Left cardiac atrium (tissue), 4 donors: Measurements from ENCODE around the gene SMTN. TPM values are rescaled to one million over a fixed set of nuclear protein-coding genes. Genes with fewer than 3 reads are reported as not detected.
"Not testable (repeated sequence)": the region's sequence is repeated elsewhere in the genome, so short reads cannot be mapped to it uniquely, and the experiment has no call there.

Source experiments
- ATAC-seq, 2 donors: fragments of 200-7000 bp; cut with Tn5 transposase; one replicate each; pipeline ENCODE4 v1.9.1; 2020; ENCODE audit warnings: mild to moderate bottlenecking in 2 of 2, moderate library complexity in 2 of 2
- DNase-seq: peaks from one replicate; pipeline ENCODE4 v3.0.0-alpha.2; 2020
- intact Hi-C, 2 donors: fragments of 100-400 bp; cut with DNase I; formaldehyde crosslinking; loops; one replicate each; pipeline versions ENCODE4 v1.14.1 to v1.15.1; 2022 to 2023
- total RNA-seq, 2 donors: library from RNA; stranded (reverse); fragmentation: NEBNext Ultra II Directional; extraction: Animal tissue kit (Norgen Biotek cat#: 25700); gene quantifications; one replicate each; pipeline ENCODE4 v1.2.1, GENCODE V29; 2021
- donor health status: DM: no; HTN: yes; CAD: no.
- donor health status: DM: no; HTN: yes; CAD: no; lungs with severe emphysema.
- donor health status: DM: yes; HTN: yes; CAD: no.
- donor health status: Dilated cardiomyopathy.

The SMTN gene
- total RNA-seq, 2 donors from 2014 or later = 142 to 150 TPM

DNA sequence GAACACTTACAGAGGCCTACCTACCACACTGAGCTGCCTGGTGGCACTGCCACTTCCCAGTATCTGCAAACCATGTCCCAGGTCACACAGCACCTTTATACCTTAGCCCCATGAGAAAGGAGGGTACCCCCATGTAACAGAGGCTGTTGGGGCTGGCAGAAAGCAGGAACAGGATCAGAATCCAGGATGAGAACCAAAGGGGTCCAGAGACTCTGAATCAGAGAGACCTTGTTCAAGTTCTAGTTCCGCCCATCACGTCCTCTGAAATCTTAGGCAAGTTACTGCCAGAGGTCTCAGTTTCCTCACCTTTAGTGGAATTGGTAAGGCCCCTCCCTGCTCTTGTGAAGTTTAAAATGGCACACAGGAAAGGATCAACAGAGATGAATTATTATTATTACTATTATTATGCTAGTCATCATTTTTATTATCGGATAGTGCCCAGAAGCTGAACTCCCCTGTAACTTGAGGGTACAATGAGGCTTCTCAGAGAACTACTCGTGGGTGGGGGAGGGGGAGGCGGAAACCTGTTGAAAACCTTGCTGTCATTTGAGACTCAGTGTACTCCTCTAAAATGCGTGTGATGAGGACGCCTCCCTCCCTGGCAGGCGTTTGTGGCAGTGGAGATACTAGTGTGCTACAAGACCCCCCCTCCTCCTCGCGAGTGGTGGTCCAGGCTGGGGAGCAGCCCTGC lies 17.0 kb downstream of the SMTN start:
- intact Hi-C loops = no loop called here
- DNase-seq = no peak
- no peak for ATAC-seq

DNA sequence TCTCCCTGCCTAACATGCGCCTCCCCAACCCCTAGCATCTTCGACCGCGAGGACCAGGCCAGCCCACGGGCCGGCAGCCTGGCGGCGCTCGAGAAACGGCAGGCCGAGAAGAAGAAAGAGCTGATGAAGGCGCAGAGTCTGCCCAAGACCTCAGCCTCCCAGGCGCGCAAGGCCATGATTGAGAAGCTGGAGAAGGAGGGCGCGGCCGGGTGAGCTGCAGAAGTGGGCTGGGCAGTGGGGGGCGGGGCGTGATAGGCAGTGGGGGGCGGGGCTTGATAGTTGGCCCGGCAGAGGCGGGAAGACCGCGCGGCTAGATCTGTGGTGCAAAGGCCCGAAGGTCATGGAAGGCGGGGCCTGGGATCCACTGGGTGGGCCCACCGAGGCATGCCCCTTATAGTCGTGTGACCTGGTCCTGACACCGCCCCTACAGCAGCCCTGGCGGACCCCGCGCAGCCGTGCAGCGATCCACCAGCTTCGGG lies 17.6 kb downstream of the SMTN start:
- intact Hi-C loops = no loop called here
- peak in 1 of 2 donors; percentile 10 for ATAC-seq
- peak; percentile 68 for DNase-seq

DNA sequence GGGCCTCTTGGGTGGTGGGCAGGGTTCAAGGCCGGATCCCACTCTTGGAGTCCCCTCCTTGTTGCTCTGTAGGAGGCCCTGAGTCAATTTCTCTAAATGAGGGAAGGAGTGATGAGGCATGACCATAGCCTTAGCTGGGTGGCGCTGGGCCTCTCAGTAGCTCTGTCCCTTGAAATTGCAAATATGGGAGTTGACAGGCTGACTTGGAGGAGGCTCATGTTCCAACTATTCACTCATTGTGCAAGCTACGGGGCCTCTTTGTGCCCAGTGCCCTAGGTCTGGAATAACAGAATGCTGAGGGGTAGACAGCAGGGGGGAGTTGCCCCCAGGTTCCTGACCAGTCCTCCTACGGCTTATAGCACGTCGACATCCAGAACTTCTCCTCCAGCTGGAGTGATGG lies 18.3 kb downstream of the SMTN start:
- intact Hi-C loops = no loop called here
- ATAC-seq = no peak
- DNase-seq = no peak

DNA sequence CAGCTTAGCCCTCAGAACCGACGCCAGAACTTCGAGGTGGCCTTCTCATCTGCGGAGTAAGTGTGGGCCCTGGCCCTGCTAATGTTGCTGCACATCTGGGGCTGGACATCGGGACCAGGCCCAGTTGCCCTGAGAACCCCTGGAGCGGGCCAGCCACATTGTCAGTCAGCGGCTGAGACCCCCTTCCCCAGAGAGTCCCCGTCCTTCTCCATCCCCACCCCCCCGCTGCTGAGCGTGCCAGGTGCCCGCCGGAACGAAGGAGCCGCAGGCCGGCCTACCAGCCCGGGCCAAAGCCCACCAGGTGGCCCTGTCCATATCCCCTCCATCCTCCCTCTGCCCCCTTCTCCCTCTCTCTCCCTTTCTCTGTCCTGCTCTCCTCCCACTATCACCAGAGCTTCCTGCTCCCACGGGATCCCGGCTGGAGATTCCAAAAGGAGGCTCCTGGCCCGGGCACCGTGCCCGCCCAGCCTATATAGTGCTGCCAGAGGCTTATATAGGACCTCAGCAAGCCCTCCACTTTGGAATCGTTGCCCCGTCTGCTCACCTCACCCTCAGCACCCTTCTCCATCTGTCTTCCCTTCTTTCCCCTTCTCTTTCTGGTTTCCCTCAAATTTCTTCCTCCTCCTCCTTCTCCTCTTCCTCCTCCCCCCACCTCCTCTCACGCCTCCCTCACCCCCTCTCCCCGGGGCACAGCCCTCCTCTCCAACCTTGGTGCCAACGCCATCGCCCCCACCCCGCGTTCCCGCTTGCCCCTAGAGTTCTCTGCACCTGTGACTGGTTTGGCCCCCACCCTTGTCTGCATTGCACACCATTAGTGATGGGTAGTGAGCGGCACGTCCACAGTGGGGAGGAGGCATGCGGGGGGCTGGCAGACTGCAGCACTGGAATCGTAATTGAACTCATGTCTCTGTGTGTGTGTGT lies 19.0 kb downstream of the SMTN start:
- no peak for DNase-seq
- no peak for ATAC-seq
- intact Hi-C loops = no loop called here

DNA sequence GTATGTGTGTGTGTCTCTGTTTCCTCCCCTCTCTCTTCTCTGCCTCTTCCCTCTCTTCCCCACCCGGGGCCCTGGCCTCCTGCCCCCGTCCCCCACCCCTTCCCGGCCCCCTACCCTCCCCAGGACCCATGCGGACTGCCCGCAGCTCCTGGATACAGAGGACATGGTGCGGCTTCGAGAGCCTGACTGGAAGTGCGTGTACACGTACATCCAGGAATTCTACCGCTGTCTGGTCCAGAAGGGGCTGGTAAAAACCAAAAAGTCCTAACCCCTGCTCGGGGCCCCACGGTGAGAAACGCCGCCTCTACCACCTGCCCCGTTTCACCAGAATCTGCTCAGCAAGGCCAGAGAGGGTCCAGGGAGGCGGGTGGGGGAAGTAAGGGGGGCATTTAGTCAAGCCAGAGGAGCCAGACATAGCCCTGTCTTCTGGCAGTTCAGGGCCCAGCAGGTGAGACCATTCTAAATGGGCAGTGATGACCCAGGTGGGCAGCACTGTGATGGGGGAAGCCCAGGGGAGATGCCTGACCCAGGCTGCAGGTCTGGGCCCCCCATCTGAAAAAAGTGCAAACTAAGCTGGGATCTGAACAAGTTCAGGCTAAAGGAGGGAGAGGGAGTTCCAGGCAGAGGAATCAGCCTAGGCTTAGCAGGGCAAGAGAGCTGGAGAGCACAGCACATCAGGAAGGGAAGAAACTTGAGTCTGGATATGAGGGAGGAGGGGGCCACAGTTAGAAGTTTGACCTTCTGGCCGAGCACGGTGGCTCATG lies 19.8 kb downstream of the SMTN start:
- DNase-seq (no peak), ATAC-seq (no peak)
- intact Hi-C loops = no loop called here

DNA sequence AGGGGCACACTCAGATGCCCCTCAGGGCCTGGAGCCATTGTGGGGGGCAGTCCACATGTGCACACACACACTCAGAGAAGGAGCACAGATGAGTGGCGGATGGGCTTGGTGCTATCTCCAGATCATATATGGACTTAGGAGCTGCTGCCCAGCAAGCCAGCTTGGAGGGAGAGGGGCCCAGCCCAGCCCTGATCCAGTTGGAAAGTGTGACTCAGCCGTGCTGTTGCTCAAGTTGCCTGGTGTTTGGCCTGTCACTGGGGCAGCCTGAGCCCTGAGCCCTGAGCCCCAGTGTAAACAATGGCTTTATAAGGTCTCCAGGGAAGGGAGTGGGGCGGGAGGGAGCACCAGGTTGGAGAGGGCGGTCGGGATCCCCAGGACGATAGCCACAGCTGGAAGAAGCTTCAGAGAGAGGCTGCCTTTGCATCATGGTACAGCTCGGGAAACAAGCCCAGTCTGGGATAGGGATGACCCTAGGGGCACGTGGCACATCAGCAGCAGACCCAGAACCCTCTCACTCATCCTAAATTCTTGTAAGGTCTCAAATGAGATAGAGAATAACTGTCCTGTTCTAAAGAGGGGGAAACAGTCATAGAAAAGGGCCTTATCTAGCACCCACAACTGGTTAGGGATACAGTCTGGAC lies 21.4 kb downstream of the SMTN start:
- DNase-seq (peak; percentile 79), ATAC-seq (peak; percentile 29 to 48)
- intact Hi-C loops = no loop called here

DNA sequence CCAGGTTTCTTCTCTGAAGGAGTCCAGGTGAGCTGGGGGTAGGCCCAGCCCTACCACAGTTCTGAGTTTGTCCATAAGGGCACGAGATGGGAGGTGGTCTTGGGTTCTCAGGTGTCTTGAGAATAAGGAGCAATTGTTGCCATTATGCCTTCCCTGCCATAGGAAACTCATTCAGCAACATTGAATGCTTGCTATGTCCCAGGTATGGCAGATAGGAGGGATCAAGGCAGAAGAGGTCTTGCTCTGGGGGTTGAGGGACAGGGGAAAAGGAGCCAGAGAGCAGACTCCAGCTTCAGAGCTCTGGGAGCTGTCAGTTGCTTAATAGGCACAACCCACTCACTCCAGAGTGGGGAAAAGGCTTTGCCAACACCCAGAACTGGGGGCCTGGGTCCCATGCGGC lies 22.0 kb downstream of the SMTN start:
- ATAC-seq (no peak), DNase-seq (no peak)
- intact Hi-C loops = no loop called here

DNA sequence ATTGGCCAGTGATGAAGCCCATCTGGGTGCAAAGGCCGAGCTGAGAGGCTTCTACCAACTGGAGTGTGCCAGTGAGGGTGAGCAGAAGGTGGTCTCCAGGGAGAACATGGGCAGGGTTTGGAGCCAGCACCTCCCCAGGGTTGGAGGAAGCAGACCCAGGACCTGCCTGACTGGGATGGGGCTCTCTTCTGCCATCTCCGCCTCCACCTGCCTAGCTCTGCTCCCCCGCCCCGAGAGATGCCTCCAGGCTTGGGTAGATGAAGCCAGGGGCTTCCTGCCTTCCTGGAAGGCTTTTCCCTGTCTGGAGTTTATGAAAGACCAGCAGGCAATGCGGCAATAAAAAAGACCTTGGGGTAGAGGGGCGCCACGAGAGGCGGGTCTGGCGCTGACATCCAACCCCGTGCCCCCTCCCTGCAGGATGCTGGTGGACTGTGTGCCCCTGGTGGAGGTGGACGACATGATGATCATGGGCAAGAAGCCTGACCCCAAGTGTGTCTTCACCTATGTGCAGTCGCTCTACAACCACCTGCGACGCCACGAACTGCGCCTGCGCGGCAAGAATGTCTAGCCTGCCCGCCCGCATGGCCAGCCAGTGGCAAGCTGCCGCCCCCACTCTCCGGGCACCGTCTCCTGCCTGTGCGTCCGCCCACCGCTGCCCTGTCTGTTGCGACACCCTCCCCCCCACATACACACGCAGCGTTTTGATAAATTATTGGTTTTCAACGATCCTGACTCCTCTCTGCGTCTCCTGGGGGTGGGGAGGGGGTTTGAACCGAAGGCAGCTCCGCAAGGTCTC lies 23.0 kb downstream of the SMTN start:
- DNase-seq = no peak
- no peak for ATAC-seq
- intact Hi-C loops = no loop called here

DNA sequence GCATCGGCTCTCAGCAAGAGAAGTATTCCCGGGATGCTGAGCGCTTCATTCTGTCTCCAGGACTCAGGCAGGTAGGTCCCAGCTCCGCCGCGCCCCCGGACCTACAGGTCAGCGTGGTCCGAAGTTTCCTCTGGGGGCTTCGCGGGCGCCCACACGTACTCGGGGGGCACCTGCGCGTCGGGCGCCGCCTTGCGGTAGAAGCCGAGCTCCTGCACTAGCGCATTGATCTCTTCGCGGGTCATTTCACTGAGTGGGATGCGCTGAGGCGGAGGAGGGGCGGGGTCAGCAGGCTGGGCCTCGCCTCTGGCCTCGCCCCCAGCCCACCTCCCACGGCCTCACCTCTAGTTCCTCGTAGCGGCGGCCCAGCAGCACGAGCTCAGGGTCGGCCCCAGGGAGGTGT lies 23.8 kb downstream of the SMTN start:
- intact Hi-C loops = loop anchor here in 1 of 2 donors (5.0 kb wide), 1 partner anchor 42 kb away; no protein-coding TSS in a partner anchor
- ATAC-seq = no peak
- no peak for DNase-seq

DNA sequence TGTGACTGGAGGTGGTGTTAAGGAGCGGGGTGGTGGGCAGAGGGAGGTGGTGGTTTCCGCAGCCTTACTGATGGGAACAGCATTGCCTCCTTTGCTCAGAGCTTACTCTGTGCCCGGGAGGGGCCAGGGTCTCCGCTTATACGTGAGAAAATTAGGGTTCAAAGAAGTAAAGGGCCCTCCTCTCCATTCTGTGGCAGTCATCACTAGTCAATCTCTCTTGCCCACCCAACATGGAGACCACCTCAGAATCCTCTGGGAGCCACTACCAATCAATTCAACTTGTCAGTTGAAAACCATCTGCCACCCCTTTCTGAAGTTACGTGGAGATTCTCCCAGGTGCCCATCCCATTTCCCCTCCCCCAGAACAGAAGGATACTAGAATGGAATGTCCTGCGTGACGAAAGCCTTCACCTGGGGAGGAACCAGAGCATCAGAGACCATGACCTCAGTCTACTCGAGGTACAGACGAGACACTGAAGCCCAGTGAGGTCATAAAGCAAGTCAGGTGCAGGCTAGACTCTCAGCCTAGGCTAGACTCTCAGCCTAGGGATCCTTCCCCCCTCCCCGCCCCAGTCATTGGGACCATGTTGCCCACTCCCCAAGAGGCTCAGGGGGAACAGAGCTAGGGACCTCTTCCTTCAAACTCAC lies 24.3 kb downstream of the SMTN start:
- ATAC-seq (no peak), DNase-seq (no peak)
- intact Hi-C loops = loop anchor here in 1 of 2 donors (5.0 kb wide), 1 partner anchor 42 kb away; no protein-coding TSS in a partner anchor

DNA sequence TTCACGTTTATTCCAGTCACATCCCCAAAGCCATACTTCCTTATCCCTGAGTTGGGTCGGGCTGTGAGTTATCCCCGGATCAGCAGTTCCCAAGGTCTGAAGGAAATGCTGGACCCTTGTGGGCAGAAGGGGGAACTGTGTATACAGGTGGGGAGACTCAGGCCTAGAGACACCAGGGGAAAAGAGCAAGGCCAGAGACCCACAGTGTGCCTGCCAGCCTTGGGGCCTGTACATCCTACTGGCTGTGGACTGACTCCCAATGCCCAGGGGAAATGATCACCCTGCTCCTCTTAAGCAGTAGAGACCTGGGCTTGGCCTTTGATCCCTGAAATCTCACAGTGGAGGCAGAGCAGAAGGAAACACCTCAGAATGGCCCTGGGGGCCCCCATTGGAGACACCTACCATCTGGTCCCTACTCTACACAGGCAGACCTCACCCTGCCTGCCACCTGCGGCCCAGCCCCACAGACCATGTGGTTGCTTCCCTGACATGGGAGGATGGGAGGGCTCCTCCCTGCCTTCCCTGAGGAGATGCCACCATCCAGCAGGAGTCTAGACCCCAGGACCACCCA lies 25.0 kb downstream of the SMTN start:
- DNase-seq = no peak
- intact Hi-C loops = loop anchor here in 1 of 2 donors (5.0 kb wide), 1 partner anchor 41 kb away; no protein-coding TSS in a partner anchor
- ATAC-seq = no peak

DNA sequence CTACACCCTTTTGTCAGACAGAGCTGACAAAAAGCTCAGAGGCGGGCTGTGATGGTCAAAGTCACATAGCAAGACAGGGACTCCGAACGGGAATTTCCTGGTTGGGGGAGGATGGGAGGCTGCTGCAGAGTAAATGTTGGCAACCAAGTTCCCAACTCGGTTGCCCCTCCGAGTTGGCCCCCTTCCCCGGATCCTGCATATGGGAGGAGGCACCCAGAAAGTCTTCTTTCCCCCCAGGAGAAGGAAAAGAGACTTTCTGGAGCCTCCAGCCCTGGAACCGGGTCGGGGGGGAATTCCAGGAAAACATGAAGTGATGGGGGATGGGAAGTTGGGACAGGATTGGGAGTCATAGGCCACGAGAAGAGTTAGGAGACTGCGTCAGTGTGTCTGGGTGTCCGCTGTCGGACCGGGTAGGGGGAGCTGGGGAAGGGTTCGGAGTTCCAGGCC lies 25.6 kb downstream of the SMTN start:
- no peak for DNase-seq
- peak; percentile 16 to 28 for ATAC-seq
- intact Hi-C loops = loop anchor here (1.0 to 5.0 kb wide), 2 partner anchors 41 to 42 kb away; no protein-coding TSS in a partner anchor

DNA sequence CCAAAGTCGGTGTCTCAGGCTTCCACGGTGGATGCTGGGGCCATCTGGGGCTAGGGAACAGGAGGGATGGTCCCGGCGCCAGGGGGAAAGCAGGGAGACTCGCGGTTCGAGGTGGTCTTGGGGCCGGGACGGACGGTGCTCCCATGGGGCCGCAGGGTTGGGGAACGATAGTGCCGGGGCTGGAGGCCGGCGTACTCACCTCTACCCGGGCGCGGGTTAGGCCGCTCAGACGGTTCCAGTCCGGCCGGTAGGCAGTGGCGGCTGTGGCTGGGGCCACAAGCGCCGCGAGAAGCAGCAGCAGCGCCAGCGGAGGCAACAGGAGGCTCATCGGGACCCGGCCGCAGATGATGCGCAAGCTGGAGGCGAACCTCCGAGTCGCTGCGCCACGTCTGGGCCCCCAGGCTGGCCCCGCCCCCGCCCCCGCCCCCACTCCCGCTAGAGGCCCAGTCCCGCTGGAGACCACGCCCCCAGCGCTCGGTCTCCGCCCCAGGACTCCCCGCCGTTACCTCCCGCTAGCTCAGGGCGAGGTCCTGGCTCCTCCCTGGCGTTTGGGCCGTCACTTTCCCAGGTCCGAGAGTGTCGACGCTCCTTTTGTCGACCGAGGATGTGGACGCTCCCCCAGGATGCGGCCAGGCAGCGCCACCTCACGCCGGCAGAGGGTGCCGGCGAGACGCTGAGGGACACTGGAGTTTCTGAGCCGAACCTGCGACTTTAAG lies 26.2 kb downstream of the SMTN start, which contains the start of gene SELENOM:
Gene SELENOM, minus strand, starts transcription at position 391 of the 716 bp plus-strand sequence. Its CDS starts 63 bp downstream, at position 328.
- intact Hi-C loops = loop anchor here (1.0 to 5.0 kb wide), 2 partner anchors 40 to 41 kb away; no protein-coding TSS in a partner anchor
- peak; percentile 97 for DNase-seq
- peak; percentile 94 to 95 for ATAC-seq

DNA sequence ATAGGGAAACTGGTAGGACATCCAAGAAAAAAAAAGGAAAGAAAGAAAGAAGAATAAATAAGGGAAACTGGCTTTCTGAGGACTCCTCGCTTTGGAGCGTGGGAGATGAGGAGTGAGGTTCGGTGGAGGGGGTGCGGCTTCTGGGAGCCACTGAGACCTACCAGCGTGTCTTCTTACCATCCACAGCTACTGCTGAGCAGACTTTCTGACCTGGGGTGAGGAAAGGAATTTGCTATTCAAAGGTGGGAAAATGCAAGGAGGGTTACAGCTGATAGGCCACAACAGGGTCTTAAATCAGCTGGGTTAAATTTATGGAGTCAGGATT lies 26.7 kb downstream of the SMTN start:
- ATAC-seq (peak; percentile 0 to 13), DNase-seq (no peak)
- intact Hi-C loops = loop anchor here (1.0 to 5.0 kb wide), 2 partner anchors 39 to 40 kb away; no protein-coding TSS in a partner anchor

DNA sequence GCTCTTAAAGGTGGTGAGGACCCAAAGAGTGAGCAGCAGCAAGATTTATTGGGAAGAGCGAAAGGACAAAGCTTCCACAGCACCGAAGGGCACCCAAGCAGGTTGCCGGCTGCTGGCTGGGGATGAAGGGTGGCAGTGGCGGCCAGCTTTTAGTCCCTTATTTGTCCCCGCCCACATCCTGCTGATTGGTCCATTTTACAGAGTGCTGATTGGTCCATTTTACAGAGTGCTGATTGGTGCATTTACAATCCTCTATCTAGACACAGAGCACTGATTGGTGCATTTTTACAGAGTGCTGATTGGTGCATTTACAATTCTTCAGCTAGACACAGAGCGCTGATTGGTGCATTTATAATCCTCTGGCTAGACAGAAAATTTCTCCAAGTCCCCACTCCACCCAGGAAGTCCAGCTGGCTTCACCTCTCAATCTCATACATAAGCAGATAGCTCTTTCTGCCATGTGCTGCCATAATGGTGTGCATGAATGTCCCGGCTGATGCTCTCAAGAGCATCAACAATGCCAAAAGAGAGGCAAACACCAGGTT lies 31.5 kb downstream of the SMTN start:
- ATAC-seq, DNase-seq, intact Hi-C loops: not testable (repeated sequence)
